Esophagus muscularis mucosa (tissue), 3 donors: ENCODE data around the gene MTURN.

Experiments
- POLR2AphosphoS5 ChIP-seq, 2 donors: sonication (generic); formaldehyde crosslinking; IDR thresholded peaks; one replicate each; pipeline ENCODE4 v1.6.1; 2017; ENCODE audit warnings: antibody characterized with exemption in 2 of 2
- TF ChIP-seq, protein P1 (sequence below), 3 experiments: fragments of 200-600 bp in 2 of 3; fragments of 450-650 bp in 1 of 3; sonication (generic) in 2 of 3; IDR thresholded peaks; one replicate each; pipeline ENCODE4 v1.5.1; 2017 to 2019; ENCODE audit warnings: antibody characterized with exemption in 3 of 3, mild to moderate bottlenecking in 2 of 3, moderate library complexity in 1 of 3

DNA sequence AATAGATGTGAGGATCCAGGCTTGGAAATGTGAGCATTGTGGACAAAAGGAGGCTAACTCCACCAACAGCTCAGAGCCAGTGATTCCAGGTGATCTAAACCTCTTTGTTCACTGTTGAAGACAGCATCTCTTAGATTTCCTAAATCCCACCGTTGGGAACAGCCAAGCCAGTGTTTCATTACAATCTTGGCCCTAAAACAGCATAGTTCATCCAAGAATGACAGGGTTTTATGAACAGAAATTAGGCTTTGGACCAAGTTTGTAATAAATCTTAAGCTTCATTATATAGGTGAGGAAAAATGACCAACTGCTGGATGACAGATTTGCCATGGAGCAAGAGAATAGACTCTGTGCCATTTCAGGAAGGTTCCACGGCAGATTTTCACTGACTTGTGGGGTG, 65.8 kb downstream of the MTURN start:
- TF ChIP-seq, protein P1, sequence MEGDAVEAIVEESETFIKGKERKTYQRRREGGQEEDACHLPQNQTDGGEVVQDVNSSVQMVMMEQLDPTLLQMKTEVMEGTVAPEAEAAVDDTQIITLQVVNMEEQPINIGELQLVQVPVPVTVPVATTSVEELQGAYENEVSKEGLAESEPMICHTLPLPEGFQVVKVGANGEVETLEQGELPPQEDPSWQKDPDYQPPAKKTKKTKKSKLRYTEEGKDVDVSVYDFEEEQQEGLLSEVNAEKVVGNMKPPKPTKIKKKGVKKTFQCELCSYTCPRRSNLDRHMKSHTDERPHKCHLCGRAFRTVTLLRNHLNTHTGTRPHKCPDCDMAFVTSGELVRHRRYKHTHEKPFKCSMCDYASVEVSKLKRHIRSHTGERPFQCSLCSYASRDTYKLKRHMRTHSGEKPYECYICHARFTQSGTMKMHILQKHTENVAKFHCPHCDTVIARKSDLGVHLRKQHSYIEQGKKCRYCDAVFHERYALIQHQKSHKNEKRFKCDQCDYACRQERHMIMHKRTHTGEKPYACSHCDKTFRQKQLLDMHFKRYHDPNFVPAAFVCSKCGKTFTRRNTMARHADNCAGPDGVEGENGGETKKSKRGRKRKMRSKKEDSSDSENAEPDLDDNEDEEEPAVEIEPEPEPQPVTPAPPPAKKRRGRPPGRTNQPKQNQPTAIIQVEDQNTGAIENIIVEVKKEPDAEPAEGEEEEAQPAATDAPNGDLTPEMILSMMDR (IDR thresholded peaks at IDR 0.05) = no peak
- no peak for TF ChIP-seq POLR2AphosphoS5 (IDR thresholded peaks at IDR 0.05)
